Type B pancreatic cell (in vitro differentiated cells): ENCODE results near the gene DONSON. TPM values are rescaled to one million over a fixed set of nuclear protein-coding genes. Genes with fewer than 3 reads are reported as not detected.

Source experiments
- DNase-seq: peaks from one replicate; pipeline ENCODE4 v3.0.0; 2021; ENCODE audit warnings: mixed read lengths; ENCODE audit not compliant: unreplicated experiment; ENCODE audit errors: extremely low spot score
- H3K27ac Mint-ChIP-seq: 2 replicates; pipeline ENCODE4 v1.8.0; 2021; ENCODE audit warnings: mild to moderate bottlenecking, mixed read lengths
- H3K27me3 Mint-ChIP-seq: 2 replicates; pipeline ENCODE4 v1.8.0; 2021; ENCODE audit warnings: mixed read lengths
- H3K36me3 Mint-ChIP-seq: 2 replicates; pipeline ENCODE4 v1.8.0; 2021; ENCODE audit warnings: mixed read lengths
- H3K4me1 Mint-ChIP-seq: one replicate; pipeline ENCODE4 v1.8.0; 2021; ENCODE audit warnings: mixed read lengths; ENCODE audit not compliant: unreplicated experiment
- H3K4me3 Mint-ChIP-seq: 2 replicates; pipeline ENCODE4 v1.8.0; 2021; ENCODE audit warnings: mild to moderate bottlenecking, mixed read lengths
- H3K9me3 Mint-ChIP-seq: 2 replicates; pipeline ENCODE4 v1.8.0; 2021; ENCODE audit warnings: mixed read lengths
- total RNA-seq: library from RNA; stranded (reverse); gene quantifications from 2 replicates; pipeline ENCODE4 v1.2.1, GENCODE V29; 2021; ENCODE audit warnings: low replicate concordance
- TF ChIP-seq, protein P1 (sequence below): fragments of 200-600 bp; sonication (generic); conservative IDR thresholded peaks from 2 replicates; pipeline ENCODE4 v1.5.0; 2021; ENCODE audit warnings: antibody characterized with exemption, mild to moderate bottlenecking

The DONSON gene
- total RNA-seq, 1 donor from 2014 or later: 27.4 TPM

DNA sequence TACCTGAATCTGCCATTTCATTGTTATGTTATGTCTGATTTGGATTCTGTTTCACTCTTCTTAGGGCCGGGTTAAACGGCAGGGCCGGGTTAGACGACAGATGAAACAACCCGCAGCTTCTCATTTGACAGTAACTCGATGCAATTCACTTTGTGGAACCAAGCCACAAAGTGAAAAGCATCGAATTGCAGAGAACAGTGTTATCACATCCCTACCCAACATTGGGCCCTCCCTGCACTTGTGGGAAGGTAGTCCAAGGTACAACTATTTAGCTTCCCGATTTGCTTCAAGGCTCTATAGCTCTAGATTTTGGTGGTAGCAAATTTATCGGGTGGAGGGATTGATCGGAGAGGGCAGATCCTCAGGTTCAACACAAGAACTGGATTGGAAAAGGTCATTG is 28.7 kb downstream of the DONSON start:
- Mint-ChIP-seq H3K27ac (no peak overlapping the region), H3K27me3 (no peaks in the 10 kb centered on the region), H3K4me1 (no peaks in the 10 kb centered on the region), H3K36me3 (peaks cover 57% of the 10 kb centered on the region), H3K9me3 (no peaks in the 10 kb centered on the region), H3K4me3 (no peak overlapping the region)
- DNase-seq: no peak
- TF ChIP-seq, protein P1, sequence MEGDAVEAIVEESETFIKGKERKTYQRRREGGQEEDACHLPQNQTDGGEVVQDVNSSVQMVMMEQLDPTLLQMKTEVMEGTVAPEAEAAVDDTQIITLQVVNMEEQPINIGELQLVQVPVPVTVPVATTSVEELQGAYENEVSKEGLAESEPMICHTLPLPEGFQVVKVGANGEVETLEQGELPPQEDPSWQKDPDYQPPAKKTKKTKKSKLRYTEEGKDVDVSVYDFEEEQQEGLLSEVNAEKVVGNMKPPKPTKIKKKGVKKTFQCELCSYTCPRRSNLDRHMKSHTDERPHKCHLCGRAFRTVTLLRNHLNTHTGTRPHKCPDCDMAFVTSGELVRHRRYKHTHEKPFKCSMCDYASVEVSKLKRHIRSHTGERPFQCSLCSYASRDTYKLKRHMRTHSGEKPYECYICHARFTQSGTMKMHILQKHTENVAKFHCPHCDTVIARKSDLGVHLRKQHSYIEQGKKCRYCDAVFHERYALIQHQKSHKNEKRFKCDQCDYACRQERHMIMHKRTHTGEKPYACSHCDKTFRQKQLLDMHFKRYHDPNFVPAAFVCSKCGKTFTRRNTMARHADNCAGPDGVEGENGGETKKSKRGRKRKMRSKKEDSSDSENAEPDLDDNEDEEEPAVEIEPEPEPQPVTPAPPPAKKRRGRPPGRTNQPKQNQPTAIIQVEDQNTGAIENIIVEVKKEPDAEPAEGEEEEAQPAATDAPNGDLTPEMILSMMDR: no peak

DNA sequence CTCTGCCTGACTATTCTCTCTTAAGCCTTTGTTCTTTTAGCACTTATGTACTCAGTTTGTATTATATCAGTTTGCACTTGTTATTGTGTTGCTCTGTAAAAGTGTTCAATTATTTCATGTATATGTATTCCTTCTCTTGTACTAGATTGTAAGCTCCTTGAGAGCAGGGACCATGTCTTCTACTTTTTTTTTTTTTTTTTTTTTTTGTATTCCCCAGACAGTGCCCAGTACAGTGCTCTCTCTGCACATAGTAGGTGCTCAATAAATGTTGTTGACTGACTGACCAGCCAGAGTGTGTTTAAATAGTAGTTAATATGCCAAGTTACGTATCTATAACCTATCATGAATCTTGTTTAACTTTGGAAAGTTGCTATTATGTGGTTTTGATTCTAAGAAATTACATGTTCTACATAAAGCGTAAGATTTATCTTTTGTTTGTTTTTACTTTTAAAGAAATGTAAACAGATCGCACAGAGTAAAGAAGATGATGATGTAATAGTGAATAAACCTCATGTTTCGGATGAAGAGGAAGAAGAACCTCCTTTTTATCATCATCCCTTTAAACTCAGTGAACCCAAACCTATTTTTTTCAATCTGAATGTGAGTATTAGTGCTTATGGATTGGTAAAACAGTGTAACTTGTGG is 29.6 kb downstream of the DONSON start:
- peaks cover 65% of the 10 kb centered on the region for H3K36me3 Mint-ChIP-seq
- H3K27me3 Mint-ChIP-seq: no peaks in the 10 kb centered on the region
- H3K4me1 Mint-ChIP-seq: peaks cover 5% of the 10 kb centered on the region
- TF ChIP-seq, protein P1: no peak
- no peak for DNase-seq
- H3K9me3 Mint-ChIP-seq: no peaks in the 10 kb centered on the region
- no peak overlapping the region for H3K27ac Mint-ChIP-seq
- no peak overlapping the region for H3K4me3 Mint-ChIP-seq

DNA sequence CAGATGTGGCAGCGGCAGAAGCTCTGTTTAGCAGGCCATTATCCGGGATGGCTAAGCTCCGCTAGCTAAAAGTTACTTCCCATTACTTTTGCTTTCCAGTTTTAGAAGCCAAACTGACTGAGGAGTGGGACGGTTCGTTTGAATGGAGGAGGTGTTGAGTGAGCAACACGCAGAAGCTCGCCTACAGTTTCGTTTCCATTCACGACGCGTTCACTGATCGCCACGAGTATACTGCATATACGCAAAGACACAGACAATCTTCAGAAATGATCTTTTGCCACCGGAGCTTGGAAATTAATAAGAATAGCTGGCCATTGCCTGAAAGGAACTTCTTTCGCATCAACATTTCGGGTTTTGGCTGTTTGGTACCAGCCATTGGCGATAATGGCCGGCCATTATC is 31.0 kb downstream of the DONSON start:
- no peak overlapping the region for H3K27ac Mint-ChIP-seq
- no peaks in the 10 kb centered on the region for H3K27me3 Mint-ChIP-seq
- H3K36me3 Mint-ChIP-seq: peaks cover 62% of the 10 kb centered on the region
- no peak overlapping the region for H3K4me3 Mint-ChIP-seq
- TF ChIP-seq, protein P1: no peak
- H3K4me1 Mint-ChIP-seq: peaks cover 5% of the 10 kb centered on the region
- H3K9me3 Mint-ChIP-seq: no peaks in the 10 kb centered on the region
- DNase-seq: no peak

DNA sequence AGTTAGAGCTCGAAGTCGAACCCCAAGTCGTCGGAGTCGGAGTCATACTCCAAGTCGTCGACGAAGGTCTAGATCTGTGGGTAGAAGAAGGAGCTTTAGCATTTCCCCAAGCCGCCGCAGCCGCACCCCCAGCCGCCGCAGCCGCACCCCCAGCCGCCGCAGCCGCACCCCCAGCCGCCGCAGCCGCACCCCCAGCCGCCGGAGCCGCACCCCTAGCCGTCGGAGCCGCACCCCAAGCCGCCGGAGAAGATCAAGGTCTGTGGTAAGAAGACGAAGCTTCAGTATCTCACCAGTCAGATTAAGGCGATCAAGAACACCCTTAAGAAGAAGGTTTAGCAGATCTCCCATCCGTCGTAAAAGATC is 33.5 kb downstream of the DONSON start:
- no peaks in the 10 kb centered on the region for H3K9me3 Mint-ChIP-seq
- H3K4me3 Mint-ChIP-seq: no peak overlapping the region
- H3K36me3 Mint-ChIP-seq: peaks cover 65% of the 10 kb centered on the region
- DNase-seq: no peak
- no peaks in the 10 kb centered on the region for H3K27me3 Mint-ChIP-seq
- H3K27ac Mint-ChIP-seq: no peak overlapping the region
- H3K4me1 Mint-ChIP-seq: peaks cover 5% of the 10 kb centered on the region
- TF ChIP-seq, protein P1: no peak

DNA sequence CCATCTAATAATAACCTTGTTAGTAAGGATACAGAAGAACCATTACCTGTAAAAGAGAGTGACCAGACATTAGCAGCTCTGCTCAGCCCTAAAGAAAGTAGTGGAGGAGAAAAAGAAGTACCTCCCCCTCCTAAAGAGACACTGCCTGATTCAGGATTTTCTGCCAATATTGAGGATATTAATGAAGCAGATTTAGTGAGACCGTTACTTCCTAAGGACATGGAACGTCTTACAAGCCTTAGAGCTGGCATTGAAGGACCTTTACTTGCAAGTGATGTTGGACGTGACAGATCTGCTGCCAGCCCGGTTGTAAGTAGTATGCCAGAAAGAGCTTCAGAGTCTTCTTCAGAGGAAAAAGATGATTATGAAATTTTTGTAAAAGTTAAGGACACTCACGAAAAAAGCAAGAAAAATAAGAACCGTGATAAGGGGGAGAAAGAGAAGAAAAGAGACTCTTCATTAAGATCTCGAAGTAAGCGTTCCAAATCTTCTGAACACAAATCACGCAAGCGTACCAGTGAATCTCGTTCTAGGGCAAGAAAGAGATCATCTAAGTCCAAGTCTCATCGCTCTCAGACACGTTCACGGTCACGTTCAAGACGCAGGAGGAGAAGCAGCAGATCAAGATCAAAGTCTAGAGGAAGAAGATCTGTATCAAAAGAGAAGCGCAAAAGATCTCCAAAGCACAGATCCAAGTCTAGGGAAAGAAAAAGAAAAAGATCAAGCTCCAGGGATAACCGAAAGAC is 34.1 kb downstream of the DONSON start:
- H3K4me1 Mint-ChIP-seq: peaks cover 5% of the 10 kb centered on the region
- H3K9me3 Mint-ChIP-seq: no peaks in the 10 kb centered on the region
- DNase-seq: no peak
- peaks cover 66% of the 10 kb centered on the region for H3K36me3 Mint-ChIP-seq
- H3K4me3 Mint-ChIP-seq: no peak overlapping the region
- no peaks in the 10 kb centered on the region for H3K27me3 Mint-ChIP-seq
- H3K27ac Mint-ChIP-seq: no peak overlapping the region
- TF ChIP-seq, protein P1: no peak
